Activated CD4-positive, alpha-beta T cell treated with anti-CD3 and anti-CD28 coated beads, Interleukin-2, Interleukin-4, amounts not matched to agents 100 ng/mL and 50 ng/mL, durations not matched to agents 16 hours and 8 hours (primary cell): ENCODE data around the gene CHD5.

Experiments used
- DNase-seq: peaks from one replicate; pipeline ENCODE4 v3.0.0-alpha.2; 2020; ENCODE audit warnings: low spot score

The CHD5 gene

DNA sequence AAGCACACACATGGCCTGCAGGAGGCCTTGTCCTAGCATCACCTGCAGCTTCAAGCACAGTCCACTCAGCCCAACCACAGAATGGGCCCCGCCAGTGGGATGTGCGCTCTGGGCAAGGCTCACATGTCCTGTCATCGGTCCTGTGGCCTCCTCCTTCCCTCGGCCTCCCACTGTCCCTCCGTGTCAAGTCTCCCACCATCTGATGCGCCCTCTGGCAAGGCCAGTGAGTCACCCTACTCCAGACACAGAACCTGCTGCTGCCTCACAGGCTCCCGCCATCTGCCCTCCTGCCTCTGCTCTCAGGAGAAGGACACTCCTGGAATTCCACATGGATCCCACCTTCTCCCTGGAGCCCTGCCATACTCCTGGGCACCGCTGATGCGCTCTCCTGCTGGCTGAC lies 120.3 kb downstream of the CHD5 start:
- DNase-seq: no peak

- DNase-seq: no peak
Measured at GRCh38 chr1:6057170-6057845, 122.8 kb downstream of the CHD5 start.

- no peak for DNase-seq
Measured at GRCh38 chr1:6056572-6056948, 123.6 kb downstream of the CHD5 start.

DNA sequence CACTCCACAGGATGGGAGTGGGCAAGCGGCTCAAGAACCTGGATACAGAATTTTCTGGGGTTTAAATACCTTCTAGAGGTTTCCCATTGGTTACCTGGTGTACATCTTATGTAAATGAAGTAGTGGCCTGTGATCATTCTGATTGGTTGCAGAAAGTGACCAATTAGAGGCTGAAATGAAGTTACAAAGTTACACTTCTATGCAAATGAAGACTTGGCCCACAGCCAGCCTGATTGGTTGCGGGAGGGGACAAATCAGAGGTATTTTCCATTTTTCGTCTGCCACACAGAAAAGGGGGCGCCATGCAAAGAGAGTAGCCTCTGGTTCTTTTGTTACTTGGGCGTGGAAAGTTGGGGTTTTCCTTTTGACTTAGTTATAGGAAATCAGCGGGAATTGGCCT lies 125.5 kb downstream of the CHD5 start:
- DNase-seq: no peak

- no peak for DNase-seq
Measured at GRCh38 chr1:6053206-6053546, 126.9 kb downstream of the CHD5 start.

GRCh38 chr1:6052543-6053205 lies 127.4 kb downstream of the CHD5 start:
- no peak for DNase-seq
